Testis (tissue), 3 donors: ENCODE results near the gene AKNA. TPM values are rescaled to one million over a fixed set of nuclear protein-coding genes. Genes with fewer than 3 reads are reported as not detected.
A peak's percentile ranks its signal among the peaks of the same experiment; 100 is the strongest.

Experiments used
- DNase-seq: peaks from one replicate; pipeline ENCODE4 v3.0.0-alpha.2; 2019
- H3K27ac ChIP-seq, 2 donors: fragments of 200-600 bp; sonication (generic); one replicate each; pipeline ENCODE4 v1.5.1; 2019
- H3K27me3 ChIP-seq: fragments of 200-600 bp; sonication (generic); one replicate; pipeline ENCODE4 v1.5.1; 2019
- H3K36me3 ChIP-seq: fragments of 200-600 bp; sonication (generic); one replicate; pipeline ENCODE4 v1.5.1; 2017; ENCODE audit warnings: low read depth; ENCODE audit errors: missing control alignments
- H3K4me1 ChIP-seq: fragments of 200-600 bp; sonication (generic); one replicate; pipeline ENCODE4 v1.5.1; 2019
- H3K4me3 ChIP-seq, 2 donors: fragments of 200-600 bp; sonication (generic); one replicate each; pipeline ENCODE4 v1.5.1; 2017 to 2019
- H3K9me3 ChIP-seq: fragments of 200-600 bp; sonication (generic); one replicate; pipeline ENCODE4 v1.5.1; 2017
- POLR2A ChIP-seq: fragments of 450-650 bp; IDR thresholded peaks from one replicate; pipeline ENCODE4 v1.6.1; 2017; ENCODE audit warnings: antibody characterized with exemption, mild to moderate bottlenecking, moderate library complexity
- WGBS, 2 donors: methylation state at CpG; one replicate each; pipeline ENCODE4 v1.1.5; 2018; 5-methylcytosine and 5-hydroxymethylcytosine counted together
- intact Hi-C: fragments of 100-400 bp; cut with DNase I; formaldehyde crosslinking; loops from one replicate; pipeline ENCODE4 v1.15.1; 2023; ENCODE audit warnings: low total_unique reads
- polyA plus RNA-seq: library from polyadenylated mRNA; stranded (reverse); fragments of 350-450 nt; fragmentation: Illumina TruSeq; extraction: RNeasy Lipid Tissue Mini Kit (QIAGEN cat#74804); gene quantifications from one replicate; pipeline ENCODE4 v1.2.3, GENCODE V29; 2014; ENCODE audit warnings: low read depth, low replicate concordance; ENCODE audit not compliant: insufficient read depth
- total RNA-seq, 2 donors: library from RNA; depleted of rRNA; stranded (reverse); fragments of >200 nt; gene quantifications; one replicate each; pipeline ENCODE4 v1.2.3, GENCODE V29; 2016
- TF ChIP-seq, protein P1 (sequence below), 3 experiments: fragments of 450-650 bp in 2 of 3; fragments of 200-600 bp in 1 of 3; sonication (generic) in 1 of 3; IDR thresholded peaks; one replicate each; pipeline ENCODE4 v1.5.1; 2016 to 2019; ENCODE audit warnings: antibody characterized with exemption in 3 of 3, mild to moderate bottlenecking in 2 of 3, moderate library complexity in 1 of 3

The AKNA gene
- total and polyA plus RNA-seq, 3 donors from 2014 or later, result 20.6 to 31.5 (median 21.2) TPM

DNA sequence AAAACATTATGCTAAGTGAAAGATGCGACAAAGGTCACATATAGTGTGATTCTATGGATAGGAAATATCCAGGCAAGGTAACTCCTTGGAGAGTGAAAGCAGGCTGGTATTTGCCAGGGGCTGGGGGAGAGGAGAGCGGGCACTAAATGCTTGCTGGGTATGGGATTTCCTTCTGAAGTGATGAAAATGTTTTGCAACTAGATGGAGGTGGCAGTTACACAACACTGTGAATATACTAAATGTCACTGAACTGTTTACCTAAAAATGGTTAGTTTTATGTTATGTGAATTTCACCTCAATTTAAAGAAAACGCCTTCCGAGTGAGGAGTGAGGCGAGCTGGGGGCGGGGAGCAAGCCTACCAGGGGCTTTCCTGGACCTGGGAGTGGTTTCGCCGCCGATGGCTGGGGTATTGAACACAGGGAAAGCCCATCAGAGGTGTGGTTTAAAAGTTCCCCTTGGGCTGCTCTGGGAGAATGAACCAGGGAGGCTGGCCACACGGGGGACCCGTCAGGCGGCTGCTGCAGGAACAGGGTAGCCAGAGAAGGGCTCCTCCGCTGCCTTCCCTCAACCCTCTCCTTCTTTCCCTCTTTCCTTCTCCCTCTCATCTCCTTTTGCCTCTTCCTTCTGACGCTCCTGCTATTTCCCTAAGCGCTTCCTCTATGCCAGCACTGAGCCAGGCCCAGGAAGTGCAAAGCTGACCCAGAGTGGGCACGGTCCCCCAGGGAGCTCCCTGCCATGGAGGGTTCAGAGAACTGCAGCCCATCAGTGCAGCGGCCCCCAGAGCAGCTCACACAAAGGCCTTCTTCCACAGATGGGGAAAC is 4.9 kb downstream of the AKNA start:
- Histone ChIP-seq H3K4me1 (peaks cover 27% of the 10 kb centered on the region), H3K4me3 (no peak overlapping the region), H3K27me3 (no peaks in the 10 kb centered on the region), H3K36me3 (no peaks in the 10 kb centered on the region), H3K27ac (peak overlapping the region; percentile 35 to 88), H3K9me3 (no peaks in the 10 kb centered on the region)
- intact Hi-C loops, result no loop called here
- no peak for DNase-seq
- no peak for TF ChIP-seq POLR2A
- TF ChIP-seq, protein P1, sequence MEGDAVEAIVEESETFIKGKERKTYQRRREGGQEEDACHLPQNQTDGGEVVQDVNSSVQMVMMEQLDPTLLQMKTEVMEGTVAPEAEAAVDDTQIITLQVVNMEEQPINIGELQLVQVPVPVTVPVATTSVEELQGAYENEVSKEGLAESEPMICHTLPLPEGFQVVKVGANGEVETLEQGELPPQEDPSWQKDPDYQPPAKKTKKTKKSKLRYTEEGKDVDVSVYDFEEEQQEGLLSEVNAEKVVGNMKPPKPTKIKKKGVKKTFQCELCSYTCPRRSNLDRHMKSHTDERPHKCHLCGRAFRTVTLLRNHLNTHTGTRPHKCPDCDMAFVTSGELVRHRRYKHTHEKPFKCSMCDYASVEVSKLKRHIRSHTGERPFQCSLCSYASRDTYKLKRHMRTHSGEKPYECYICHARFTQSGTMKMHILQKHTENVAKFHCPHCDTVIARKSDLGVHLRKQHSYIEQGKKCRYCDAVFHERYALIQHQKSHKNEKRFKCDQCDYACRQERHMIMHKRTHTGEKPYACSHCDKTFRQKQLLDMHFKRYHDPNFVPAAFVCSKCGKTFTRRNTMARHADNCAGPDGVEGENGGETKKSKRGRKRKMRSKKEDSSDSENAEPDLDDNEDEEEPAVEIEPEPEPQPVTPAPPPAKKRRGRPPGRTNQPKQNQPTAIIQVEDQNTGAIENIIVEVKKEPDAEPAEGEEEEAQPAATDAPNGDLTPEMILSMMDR (IDR thresholded peaks at IDR 0.05), result no peak
- WGBS, 2 donors, result 61% methylated on average over 17 of the region's 17 CpGs

DNA sequence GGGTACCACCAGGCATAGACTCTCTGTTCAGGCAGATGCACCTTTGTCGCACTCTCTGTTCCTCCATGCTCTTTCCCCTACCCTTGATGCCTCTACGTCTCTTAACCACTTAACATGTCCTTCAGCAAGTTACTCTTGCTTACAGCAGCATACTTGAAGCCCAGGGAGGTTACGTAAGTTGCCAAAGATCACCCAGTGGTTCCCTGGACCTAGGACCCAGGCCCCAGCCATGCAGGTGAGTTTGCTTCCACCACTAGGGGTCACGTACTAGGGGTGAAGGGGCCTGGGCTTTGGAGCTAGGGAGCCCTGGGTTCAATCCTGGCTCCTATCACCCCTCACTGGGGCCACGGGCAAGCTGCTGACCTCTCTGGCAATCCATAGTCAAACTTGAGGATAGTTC is 8.9 kb downstream of the AKNA start:
- 99 to 100% methylated on average over 5 of the region's 5 CpGs for WGBS, 2 donors
- intact Hi-C loops, result no loop called here
- H3K27ac ChIP-seq, result no peak overlapping the region

DNA sequence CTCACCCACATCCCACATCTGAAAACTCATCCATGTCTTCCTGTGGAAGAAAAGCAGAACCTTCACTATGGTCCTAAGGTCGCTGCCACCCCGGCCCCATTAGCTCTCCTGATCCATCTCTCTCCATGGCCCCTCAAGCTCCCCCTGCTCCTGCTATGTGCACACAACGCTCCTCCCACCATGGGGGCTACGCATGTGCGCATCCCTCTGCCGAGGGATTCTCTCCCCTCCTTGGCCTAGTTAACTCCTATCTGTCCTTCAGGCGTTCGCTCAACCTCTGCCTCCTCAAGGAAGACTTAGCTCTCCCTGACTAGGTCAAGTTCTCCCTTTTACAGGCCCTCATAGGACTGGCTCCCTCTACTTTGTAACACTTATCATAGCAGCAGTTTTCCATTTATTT is 9.8 kb downstream of the AKNA start:
- no peaks in the 10 kb centered on the region for H3K36me3 ChIP-seq
- no peaks in the 10 kb centered on the region for H3K27me3 ChIP-seq
- no peak for DNase-seq
- H3K9me3 ChIP-seq, result no peaks in the 10 kb centered on the region
- intact Hi-C loops, result no loop called here
- H3K4me1 ChIP-seq, result peaks cover 5% of the 10 kb centered on the region
- H3K4me3 ChIP-seq, result no peak overlapping the region
- no peak overlapping the region for H3K27ac ChIP-seq
- WGBS, 2 donors, result 88 to 96% methylated on average over 8 of the region's 8 CpGs
- no peak for TF ChIP-seq POLR2A

More for the DNA sequence above, 8.9 kb downstream of the AKNA start:
- Histone ChIP-seq H3K9me3 (no peaks in the 10 kb centered on the region), H3K4me3 (no peak overlapping the region), H3K27me3 (no peaks in the 10 kb centered on the region), H3K4me1 (peaks cover 11% of the 10 kb centered on the region), H3K36me3 (no peaks in the 10 kb centered on the region)
- TF ChIP-seq, protein P1 (IDR thresholded peaks at IDR 0.05), result no peak
- no peak for TF ChIP-seq POLR2A
- DNase-seq, result no peak

DNA sequence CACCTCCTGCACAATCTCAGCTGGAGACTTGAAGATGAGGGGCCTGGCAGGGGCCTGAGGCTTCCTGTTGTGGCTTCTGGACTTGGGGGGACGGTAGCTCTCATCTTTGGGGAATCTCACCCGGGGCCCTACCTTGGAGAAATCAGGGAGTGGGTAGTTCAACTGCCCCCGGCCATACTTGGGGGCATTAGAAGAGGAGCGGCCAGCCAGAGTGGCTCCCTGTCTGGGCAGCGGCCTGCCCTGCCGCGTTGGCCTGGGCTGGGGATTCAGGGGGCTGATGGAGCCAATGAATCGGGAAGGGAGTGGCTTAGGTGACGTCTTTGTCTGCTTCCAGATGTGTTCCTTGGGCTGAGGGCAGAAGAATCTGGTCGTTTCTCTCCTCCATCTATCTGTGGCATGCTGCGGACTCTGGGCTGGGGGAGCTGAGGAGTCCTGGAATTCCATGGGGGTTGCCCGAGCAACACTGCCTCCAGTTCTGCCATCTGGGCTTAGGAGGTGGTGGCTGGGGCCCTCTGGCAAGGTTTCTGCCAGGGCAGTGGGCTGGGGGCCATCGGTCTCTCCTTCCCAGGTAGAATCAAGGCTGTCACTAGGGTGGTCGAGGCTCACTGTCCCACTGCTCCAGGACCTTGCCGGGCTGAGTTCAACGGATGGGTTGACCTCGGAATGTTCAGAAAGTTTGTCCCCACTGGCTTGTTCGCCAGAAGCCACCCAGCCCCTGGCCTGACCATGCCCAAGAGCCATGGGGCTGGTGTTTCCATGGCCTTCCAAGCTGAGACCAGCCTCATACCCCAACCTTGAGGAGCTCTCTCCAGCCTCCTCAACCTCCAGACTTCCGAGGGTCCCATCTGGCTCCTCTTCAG is 11.0 kb downstream of the AKNA start:
- Histone ChIP-seq H3K9me3 (no peaks in the 10 kb centered on the region), H3K4me1 (peaks cover 2% of the 10 kb centered on the region), H3K27me3 (no peaks in the 10 kb centered on the region), H3K4me3 (no peak overlapping the region), H3K27ac (no peak overlapping the region), H3K36me3 (no peaks in the 10 kb centered on the region)
- 92 to 94% methylated on average over 16 to 19 of the region's 19 CpGs for WGBS, 2 donors
- intact Hi-C loops, result no loop called here
- TF ChIP-seq POLR2A, result no peak
- TF ChIP-seq, protein P1 (IDR thresholded peaks at IDR 0.05), result no peak
- no peak for DNase-seq
